Panc1 (cell line): ENCODE results near the gene RNU7-1. TPM values are rescaled to one million over a fixed set of nuclear protein-coding genes. Genes with fewer than 3 reads are reported as not detected.

Experiments
- ATAC-seq: fragments of 200-7000 bp; cut with Tn5 transposase; 2 replicates; pipeline ENCODE4 v1.9.1; 2020; ENCODE audit warnings: mild to moderate bottlenecking, moderate library complexity
- BruUV-seq: library from RNA; stranded (reverse); fragments of 400-500 nt; replicated peaks from 2 replicates; lab custom pipeline; 2021; lab: Mats Ljungman, UMichigan
- CTCF ChIA-PET: fragments of 300-600 bp; sonication (Branson Sonifier 250); formaldehyde crosslinking; loops from one replicate; lab custom pipeline; 2022; ENCODE audit warnings: antibody characterized with exemption; lab: Charles Lee
- POLR2A ChIA-PET: fragments of 300-600 bp; sonication (Branson Sonifier 250); formaldehyde crosslinking; loops from one replicate; lab custom pipeline; 2022; ENCODE audit warnings: antibody characterized with exemption; lab: Charles Lee
- DNase-seq: peaks from one replicate; pipeline ENCODE4 v3.0.0-alpha.2; 2010; ENCODE audit warnings: low read depth, low spot score
- H3K27ac ChIP-seq: 2 replicates; pipeline ENCODE4 v1.5.1; 2011; ENCODE audit warnings: mild to moderate bottlenecking, low read length, inconsistent platforms
- H3K27me3 ChIP-seq: fragments of 200-500 bp; sonication (Bioruptor generic); 2 replicates; pipeline ENCODE4 v1.6.0; 2014; ENCODE audit warnings: low read length, inconsistent platforms; ENCODE audit not compliant: control insufficient read depth, insufficient read depth
- H3K36me3 ChIP-seq: fragments of 200-500 bp; sonication (Bioruptor generic); 2 replicates; pipeline ENCODE4 v1.5.1; 2014; ENCODE audit warnings: inconsistent platforms, mild to moderate bottlenecking, low read length, moderate library complexity; ENCODE audit not compliant: control insufficient read depth, insufficient read depth
- H3K4me1 ChIP-seq: 2 replicates; pipeline ENCODE4 v1.5.1; 2011; ENCODE audit warnings: inconsistent platforms, mild to moderate bottlenecking, low read length, moderate library complexity; ENCODE audit not compliant: control insufficient read depth, insufficient read depth
- H3K4me3 ChIP-seq, 2 experiments: 2 replicates each; pipeline ENCODE4 v1.5.1; 2011 to 2012; ENCODE audit warnings: low read depth in 2 of 2, low read length in 2 of 2, mild to moderate bottlenecking in 2 of 2, inconsistent platforms in 1 of 2, moderate library complexity in 1 of 2
- H3K9me3 ChIP-seq: fragments of 200-500 bp; sonication (Bioruptor generic); 2 replicates; pipeline ENCODE4 v1.5.1; 2014; ENCODE audit warnings: low read depth, mild to moderate bottlenecking, inconsistent platforms, low read length, moderate library complexity; ENCODE audit not compliant: control insufficient read depth, insufficient read depth
- CTCF ChIP-seq: fragments of 450-650 bp; IDR thresholded peaks from 2 replicates; pipeline ENCODE4 v1.5.1; 2017; ENCODE audit warnings: mild to moderate bottlenecking
- POLR2AphosphoS5 ChIP-seq: IDR thresholded peaks from 2 replicates; pipeline ENCODE4 v1.6.1; 2012; ENCODE audit warnings: mild to moderate bottlenecking, low read depth, low read length, moderate library complexity
- REST ChIP-seq, 2 experiments: IDR thresholded peaks; 2 replicates each; pipeline ENCODE4 v1.6.1; 2011 to 2012; ENCODE audit warnings: low read depth in 2 of 2, control low read depth in 1 of 2, low read length in 1 of 2, mild to moderate bottlenecking in 1 of 2, moderate library complexity in 1 of 2; ENCODE audit not compliant: insufficient read depth in 1 of 2
- SIN3A ChIP-seq: IDR thresholded peaks from 2 replicates; pipeline ENCODE4 v1.6.1; 2012; ENCODE audit warnings: low read depth, mild to moderate bottlenecking, low read length, moderate library complexity, borderline replicate concordance; ENCODE audit not compliant: insufficient read depth
- TCF7L2 ChIP-seq: IDR thresholded peaks from 2 replicates; pipeline ENCODE4 v1.6.1; 2011; ENCODE audit warnings: mild to moderate bottlenecking, low read depth, low read length, inconsistent platforms
- in situ Hi-C: cut with HindIII; loops from 2 replicates; pipeline ENCODE4 v1.10.0; 2016; ENCODE audit warnings: low sequenced_read_pairs, low pct_unique_long_range_greater_than_20kb
- intact Hi-C: fragments of 100-400 bp; cut with micrococcal nuclease; formaldehyde crosslinking; loops from one replicate; pipeline ENCODE4 v1.10.0; 2022; ENCODE audit not compliant: unreplicated experiment
- total RNA-seq: library from RNA; stranded (reverse); gene quantifications from one replicate; pipeline ENCODE4 v1.2.1, GENCODE V29; 2021; ENCODE audit not compliant: unreplicated experiment

RNU7-1 gene
- total RNA-seq, 1 experiment from 2014 or later = not detected

- no peak for ATAC-seq
- Histone ChIP-seq H3K9me3 (no peaks in the 10 kb centered on the region), H3K27me3 (no peaks in the 10 kb centered on the region), H3K4me1 (no peaks in the 10 kb centered on the region), H3K27ac (no peak overlapping the region), H3K36me3 (no peaks in the 10 kb centered on the region), H3K4me3 (no peak overlapping the region)
- TF ChIP-seq REST (IDR thresholded peaks at IDR 0.05; ENCODE audit: insufficient read depth in 1 of 2, low read depth in 2 of 2, low read length in 1 of 2) = no peak
- TF ChIP-seq SIN3A = no peak
- TF ChIP-seq POLR2AphosphoS5 = no peak
- no peak for TF ChIP-seq TCF7L2
- no peak for TF ChIP-seq CTCF
- no TSS peak for BruUV-seq
- DNase-seq = no peak
- ChIA-PET CTCF (no interaction called here), POLR2A (no interaction called here)
- intact Hi-C loops = no loop called here
- in situ Hi-C loops = no loop called here
Observed at GRCh38 chr12:6953442-6954315, 10.1 kb downstream of the RNU7-1 start.

GRCh38 chr12:6954316-6955107 lies 10.9 kb downstream of the RNU7-1 start:
- DNase-seq (no peak), ATAC-seq (no peak)
- Histone ChIP-seq H3K27me3 (no peaks in the 10 kb centered on the region), H3K4me1 (no peaks in the 10 kb centered on the region), H3K4me3 (no peak overlapping the region), H3K27ac (no peak overlapping the region), H3K36me3 (no peaks in the 10 kb centered on the region), H3K9me3 (no peaks in the 10 kb centered on the region)
- no peak for TF ChIP-seq CTCF
- TF ChIP-seq SIN3A = no peak
- TF ChIP-seq REST (IDR thresholded peaks at IDR 0.05; ENCODE audit: insufficient read depth in 1 of 2, low read depth in 2 of 2, low read length in 1 of 2) = no peak
- ChIA-PET POLR2A (no interaction called here), CTCF (no interaction called here)
- intact Hi-C loops (no loop called here), in situ Hi-C loops (no loop called here)
- BruUV-seq = no TSS peak
